ENCODE data around the gene TEKT4. TPM values are rescaled to one million over a fixed set of nuclear protein-coding genes. Genes with fewer than 3 reads are reported as not detected.

The TEKT4 gene
- total RNA-seq, 1 donor from 2014 or later: not detected

DNA sequence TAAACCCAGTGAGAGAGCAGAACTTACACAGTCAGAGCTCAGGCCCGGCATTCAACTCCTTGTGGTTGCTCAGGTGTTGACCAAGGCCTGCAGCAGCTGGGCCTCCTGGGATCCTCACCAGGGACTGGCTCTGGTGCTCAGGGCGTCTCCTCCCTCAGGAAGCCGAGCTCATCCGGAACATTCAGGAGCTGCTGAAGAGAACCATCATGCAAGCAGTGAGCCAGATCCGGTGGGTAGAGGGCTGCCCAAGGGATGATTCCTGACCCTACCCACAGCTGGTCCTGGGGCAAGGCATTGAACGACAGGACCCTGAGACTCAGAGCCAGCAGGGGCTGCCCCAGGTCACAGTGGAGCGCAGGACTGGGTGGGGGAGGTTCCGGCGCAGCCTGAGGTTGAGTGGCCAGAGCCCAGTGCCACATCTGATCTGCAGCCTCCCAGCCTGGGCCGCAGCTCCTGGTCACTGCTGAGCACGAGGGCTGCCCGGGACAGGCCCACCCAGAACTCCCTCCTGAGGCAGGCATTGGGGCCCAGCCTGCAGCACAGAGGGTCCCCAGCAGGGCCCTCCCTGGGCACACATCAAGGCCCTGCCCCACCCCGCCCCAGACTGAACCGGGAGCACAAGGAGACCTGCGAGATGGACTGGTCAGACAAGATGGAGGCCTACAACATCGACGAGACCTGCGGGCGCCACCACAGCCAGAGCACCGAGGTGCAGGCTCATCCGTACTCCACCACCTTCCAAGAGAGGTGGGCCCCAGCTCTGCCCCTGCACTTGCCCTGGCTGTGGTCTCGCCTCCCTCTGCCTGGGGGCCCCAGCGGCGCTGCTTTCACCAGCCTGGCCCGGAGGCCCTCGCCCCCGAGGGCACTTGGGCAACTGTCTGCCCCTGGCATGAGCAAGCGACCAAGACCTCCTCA is 2.4 kb downstream of the TEKT4 start:
- TF ChIP-seq, protein P1, sequence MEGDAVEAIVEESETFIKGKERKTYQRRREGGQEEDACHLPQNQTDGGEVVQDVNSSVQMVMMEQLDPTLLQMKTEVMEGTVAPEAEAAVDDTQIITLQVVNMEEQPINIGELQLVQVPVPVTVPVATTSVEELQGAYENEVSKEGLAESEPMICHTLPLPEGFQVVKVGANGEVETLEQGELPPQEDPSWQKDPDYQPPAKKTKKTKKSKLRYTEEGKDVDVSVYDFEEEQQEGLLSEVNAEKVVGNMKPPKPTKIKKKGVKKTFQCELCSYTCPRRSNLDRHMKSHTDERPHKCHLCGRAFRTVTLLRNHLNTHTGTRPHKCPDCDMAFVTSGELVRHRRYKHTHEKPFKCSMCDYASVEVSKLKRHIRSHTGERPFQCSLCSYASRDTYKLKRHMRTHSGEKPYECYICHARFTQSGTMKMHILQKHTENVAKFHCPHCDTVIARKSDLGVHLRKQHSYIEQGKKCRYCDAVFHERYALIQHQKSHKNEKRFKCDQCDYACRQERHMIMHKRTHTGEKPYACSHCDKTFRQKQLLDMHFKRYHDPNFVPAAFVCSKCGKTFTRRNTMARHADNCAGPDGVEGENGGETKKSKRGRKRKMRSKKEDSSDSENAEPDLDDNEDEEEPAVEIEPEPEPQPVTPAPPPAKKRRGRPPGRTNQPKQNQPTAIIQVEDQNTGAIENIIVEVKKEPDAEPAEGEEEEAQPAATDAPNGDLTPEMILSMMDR (IDR thresholded peaks at IDR 0.05; ENCODE audit: insufficient read depth, low read length, poor library complexity, severe bottlenecking): no peak

DNA sequence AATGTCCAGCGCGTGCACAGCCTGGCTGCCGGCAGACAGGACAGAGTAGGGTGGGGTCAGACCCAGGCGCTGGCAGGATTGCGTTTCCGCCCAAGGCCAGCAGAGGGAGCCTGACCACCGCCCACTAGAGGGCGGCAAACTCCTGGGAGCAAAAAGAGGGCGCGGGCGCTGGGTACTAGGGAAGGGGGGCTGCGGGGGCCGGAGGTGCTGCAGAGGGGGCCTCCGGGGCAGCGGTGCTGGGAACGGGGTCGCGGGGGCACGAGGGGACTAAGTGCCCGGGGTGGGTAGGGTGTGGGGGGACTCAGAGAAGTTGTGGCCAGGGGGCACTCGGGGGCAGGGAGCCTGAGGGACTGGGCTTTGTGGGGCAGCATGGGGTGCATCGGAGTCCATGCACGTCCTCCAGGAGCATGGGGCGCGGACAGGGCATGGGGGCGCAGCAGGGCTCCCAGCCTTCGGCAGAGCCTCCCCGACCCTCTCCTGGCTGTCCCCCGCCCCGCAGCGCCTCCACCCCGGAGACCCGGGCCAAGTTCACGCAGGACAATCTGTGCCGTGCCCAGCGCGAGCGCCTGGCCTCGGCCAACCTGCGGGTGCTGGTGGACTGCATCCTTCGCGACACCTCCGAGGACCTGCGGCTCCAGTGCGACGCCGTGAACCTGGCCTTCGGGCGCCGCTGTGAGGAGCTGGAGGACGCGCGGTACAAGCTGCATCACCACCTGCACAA is 3.2 kb downstream of the TEKT4 start:
- TF ChIP-seq, protein P1 (IDR thresholded peaks at IDR 0.05; ENCODE audit: insufficient read depth, low read length, poor library complexity, severe bottlenecking): peak; percentile 100
- H3K27me3 ChIP-seq (ENCODE audit: control insufficient read depth, insufficient read depth, low read length): peaks cover 29% of the 10 kb centered on the region
- no peak for DNase-seq (ENCODE audit: low read depth)

More for the DNA sequence above, 2.4 kb downstream of the TEKT4 start:
- Histone ChIP-seq H3K27me3 (ENCODE audit: control insufficient read depth, insufficient read depth, low read length) (peaks cover 31% of the 10 kb centered on the region), H3K36me3 (ENCODE audit: control insufficient read depth, insufficient read depth, low read length) (no peaks in the 10 kb centered on the region), H3K4me3 (ENCODE audit: low read depth, low read length) (no peak overlapping the region)
- DNase-seq (ENCODE audit: low read depth): no peak

DNA sequence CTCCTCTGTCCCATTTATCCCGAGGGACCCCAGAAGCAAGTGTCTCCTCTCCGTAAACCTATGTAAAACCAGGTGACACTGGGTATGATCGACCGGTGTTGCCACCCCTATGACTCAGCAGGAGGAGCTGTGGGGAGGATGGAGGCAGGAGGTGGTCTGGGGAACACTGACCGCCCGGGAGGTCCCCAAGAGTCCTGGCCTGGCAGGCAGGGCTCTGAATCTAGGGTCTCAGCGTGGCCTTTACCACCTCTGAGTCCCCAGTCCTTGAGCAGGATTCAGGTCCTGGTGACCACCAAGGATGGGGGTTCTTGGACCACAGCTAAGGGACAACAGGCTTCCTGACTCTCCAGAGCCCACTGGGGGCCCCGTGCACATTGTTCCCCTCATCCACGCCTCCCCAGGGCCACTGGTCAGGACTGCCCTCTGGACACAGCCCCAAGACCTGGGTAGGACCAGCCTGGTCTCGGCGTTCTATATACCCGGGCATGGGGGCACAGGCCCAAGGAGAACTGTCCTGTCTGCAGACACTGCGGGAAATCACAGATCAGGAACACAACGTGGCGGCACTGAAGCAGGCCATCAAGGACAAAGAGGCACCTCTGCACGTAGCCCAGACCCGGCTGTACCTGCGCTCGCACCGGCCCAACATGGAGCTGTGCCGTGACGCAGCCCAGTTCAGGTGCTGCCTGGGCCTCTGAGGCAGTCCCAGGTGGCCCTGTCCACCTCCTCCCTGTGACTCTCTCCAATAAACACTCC is 4.0 kb downstream of the TEKT4 start:
- no peaks in the 10 kb centered on the region for H3K36me3 ChIP-seq (ENCODE audit: control insufficient read depth, insufficient read depth, low read length)
- no peak overlapping the region for H3K4me3 ChIP-seq (ENCODE audit: low read depth, low read length)
- H3K27me3 ChIP-seq (ENCODE audit: control insufficient read depth, insufficient read depth, low read length): peaks cover 28% of the 10 kb centered on the region
- TF ChIP-seq, protein P1 (IDR thresholded peaks at IDR 0.05; ENCODE audit: insufficient read depth, low read length, poor library complexity, severe bottlenecking): no peak
- no peak for DNase-seq (ENCODE audit: low read depth)

More for the DNA sequence above, 3.2 kb downstream of the TEKT4 start:
- no peak overlapping the region for H3K4me3 ChIP-seq (ENCODE audit: low read depth, low read length)
- H3K36me3 ChIP-seq (ENCODE audit: control insufficient read depth, insufficient read depth, low read length): no peaks in the 10 kb centered on the region

DNA sequence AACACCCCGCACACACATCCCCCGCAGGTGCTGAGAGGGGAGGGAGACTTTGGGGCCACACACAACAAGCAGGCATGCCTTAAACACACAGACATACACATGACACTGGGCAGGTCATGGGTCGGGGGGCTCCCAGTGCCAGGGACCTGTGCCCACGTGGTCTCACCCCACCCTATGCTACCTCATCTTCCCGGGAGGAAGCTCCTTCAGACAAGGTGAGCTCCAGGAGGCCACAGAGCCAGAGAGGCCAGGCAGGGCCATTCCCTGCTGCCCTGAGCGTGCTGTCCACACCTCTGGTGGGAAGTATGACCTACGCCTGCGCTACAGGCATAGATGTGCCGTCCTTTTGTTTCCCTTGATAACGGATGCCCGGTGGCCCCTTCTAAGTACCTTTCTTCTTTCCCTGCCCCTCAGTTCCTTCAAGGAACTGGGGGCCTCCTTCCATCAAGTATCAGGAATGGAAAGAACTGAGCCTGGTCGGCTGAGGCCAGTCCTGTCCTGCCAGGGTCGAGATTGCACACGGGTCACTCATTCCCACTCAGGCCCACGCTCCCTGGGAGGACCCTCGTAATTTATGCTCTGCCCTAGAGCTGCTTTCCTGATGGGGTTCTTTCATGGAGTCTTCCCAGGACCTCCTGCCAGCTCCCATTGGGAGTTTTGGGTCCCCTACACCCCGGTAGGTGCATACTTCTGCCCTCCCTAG is 4.7 kb downstream of the TEKT4 start:
- no peaks in the 10 kb centered on the region for H3K36me3 ChIP-seq (ENCODE audit: control insufficient read depth, insufficient read depth, low read length)
- TF ChIP-seq, protein P1 (IDR thresholded peaks at IDR 0.05; ENCODE audit: insufficient read depth, low read length, poor library complexity, severe bottlenecking): no peak
- H3K27me3 ChIP-seq (ENCODE audit: control insufficient read depth, insufficient read depth, low read length): peaks cover 23% of the 10 kb centered on the region
- DNase-seq (ENCODE audit: low read depth): no peak
- no peak overlapping the region for H3K4me3 ChIP-seq (ENCODE audit: low read depth, low read length)

DNA sequence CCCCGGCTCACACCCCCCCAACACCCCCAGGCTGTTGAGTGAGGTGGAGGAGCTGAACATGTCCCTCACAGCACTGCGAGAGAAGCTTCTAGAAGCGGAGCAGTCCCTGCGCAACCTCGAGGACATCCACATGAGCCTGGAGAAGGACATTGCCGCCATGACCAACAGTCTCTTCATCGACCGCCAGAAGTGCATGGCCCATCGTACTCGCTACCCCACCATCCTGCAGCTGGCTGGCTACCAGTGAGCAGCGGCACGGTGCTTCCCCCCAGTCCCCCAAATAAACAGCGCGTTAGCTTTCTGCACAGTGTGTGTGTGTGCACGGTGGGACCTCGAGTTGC is 5.3 kb downstream of the TEKT4 start:
- DNase-seq (ENCODE audit: low read depth): no peak
- TF ChIP-seq, protein P1 (IDR thresholded peaks at IDR 0.05; ENCODE audit: insufficient read depth, low read length, poor library complexity, severe bottlenecking): no peak
- Histone ChIP-seq H3K27me3 (ENCODE audit: control insufficient read depth, insufficient read depth, low read length) (peaks cover 18% of the 10 kb centered on the region), H3K4me3 (ENCODE audit: low read depth, low read length) (no peak overlapping the region), H3K36me3 (ENCODE audit: control insufficient read depth, insufficient read depth, low read length) (no peaks in the 10 kb centered on the region)

Measured in kidney epithelial cell (primary cell).